ENCODE results near the gene SLC17A9.

DNA sequence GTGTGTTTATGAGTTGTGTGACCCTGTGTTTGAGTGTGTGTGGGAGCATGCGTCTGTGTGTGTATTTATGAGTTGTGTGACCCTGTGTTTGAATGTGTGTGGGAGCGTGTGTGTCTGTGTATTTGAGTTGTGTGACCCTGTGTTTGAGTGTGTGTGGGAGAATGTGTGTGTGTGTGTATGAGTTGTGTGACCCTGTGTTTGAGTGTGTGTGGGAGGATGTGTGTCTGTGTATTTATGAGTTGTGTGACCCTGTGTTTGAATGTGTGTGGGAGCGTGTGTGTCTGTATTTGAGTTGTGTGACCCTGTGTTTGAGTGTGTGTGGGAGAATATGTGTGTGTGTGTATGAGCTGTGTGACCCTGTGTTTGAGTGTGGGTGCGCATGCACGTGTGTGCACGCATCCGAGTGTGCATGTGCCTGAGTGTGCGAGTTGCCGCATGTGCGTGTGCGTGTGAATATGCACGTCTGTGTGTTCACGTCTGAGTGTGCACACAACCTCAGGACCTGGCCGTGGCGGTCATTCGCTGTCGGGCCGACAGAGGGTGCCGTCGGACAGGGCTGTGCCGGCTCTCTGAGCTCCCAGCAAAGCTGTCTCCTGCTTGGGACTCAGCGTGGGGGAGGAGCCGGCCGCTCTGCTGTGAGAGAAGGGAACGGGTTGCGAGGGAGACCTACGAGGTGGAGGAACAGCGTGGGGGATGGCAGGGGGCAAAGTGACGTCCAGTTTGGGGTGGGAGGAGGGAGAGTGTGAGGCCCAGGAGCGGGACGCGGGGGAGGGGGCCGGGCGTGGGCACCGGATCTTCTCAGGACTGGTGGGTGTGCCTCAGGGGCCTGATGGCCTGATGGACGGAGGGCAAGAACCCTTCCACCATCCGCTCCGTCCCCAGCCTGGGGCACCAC, 19.7 kb downstream of the SLC17A9 start:
- no peak for TF ChIP-seq SUZ12 (IDR thresholded peaks at IDR 0.05; ENCODE audit: extremely low read depth, insufficient read depth, insufficient read length)
- TF ChIP-seq YY1 (IDR thresholded peaks at IDR 0.05; ENCODE audit: insufficient read depth, insufficient read length), result no peak
- TF ChIP-seq ZNF274 (IDR thresholded peaks at IDR 0.05; ENCODE audit: low read depth, low read length), result no peak

Data from NT2/D1 (cell line).